VCaP (cell line): ENCODE measurements around the gene GABRB1.

Experiments used
- H3K27ac ChIP-seq: fragments of 450-650 bp; 2 replicates; pipeline ENCODE4 v1.5.1; 2017
- TF ChIP-seq, protein P1 (sequence below): fragments of 450-650 bp; conservative IDR thresholded peaks from 2 replicates; pipeline ENCODE4 v1.5.1; 2017; ENCODE audit warnings: mild to moderate bottlenecking, moderate library complexity

GABRB1 gene

DNA sequence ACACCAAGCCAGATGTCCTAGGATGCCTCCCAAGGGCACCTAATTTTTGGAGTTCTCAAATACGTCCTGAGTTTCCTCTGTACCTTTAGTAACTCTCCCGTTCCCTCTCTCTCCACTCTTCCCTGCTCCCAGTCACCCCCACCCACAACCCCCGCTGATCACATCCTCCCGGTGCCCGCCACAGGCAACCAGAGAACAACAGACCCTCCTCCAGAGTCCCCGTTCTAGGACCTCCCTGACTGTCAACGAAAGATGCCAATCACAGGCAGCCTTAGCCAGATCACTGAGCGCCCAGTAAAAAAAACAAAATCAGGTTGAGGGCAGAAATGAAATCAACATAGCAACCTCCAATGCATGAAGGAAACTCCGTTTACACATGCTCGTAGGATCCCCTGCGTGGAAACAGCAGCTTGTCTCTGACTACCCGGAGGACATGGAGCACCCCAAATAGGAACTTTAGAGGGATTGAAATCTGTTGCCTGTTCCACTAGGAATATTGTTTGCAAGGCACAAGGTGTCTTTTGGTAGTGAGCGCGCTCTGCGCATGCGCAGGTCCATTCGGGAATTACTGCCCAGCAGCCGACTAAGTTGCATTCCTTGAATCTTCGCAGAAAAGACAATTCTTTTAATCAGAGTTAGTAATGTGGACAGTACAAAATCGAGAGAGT is at the start of gene GABRB1:
Gene GABRB1, plus strand, starts transcription at position 557 of the 668 bp plus-strand sequence.
- H3K27ac ChIP-seq: no peak within 1 kb of the TSS
- TF ChIP-seq, protein P1, sequence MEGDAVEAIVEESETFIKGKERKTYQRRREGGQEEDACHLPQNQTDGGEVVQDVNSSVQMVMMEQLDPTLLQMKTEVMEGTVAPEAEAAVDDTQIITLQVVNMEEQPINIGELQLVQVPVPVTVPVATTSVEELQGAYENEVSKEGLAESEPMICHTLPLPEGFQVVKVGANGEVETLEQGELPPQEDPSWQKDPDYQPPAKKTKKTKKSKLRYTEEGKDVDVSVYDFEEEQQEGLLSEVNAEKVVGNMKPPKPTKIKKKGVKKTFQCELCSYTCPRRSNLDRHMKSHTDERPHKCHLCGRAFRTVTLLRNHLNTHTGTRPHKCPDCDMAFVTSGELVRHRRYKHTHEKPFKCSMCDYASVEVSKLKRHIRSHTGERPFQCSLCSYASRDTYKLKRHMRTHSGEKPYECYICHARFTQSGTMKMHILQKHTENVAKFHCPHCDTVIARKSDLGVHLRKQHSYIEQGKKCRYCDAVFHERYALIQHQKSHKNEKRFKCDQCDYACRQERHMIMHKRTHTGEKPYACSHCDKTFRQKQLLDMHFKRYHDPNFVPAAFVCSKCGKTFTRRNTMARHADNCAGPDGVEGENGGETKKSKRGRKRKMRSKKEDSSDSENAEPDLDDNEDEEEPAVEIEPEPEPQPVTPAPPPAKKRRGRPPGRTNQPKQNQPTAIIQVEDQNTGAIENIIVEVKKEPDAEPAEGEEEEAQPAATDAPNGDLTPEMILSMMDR: no peak

DNA sequence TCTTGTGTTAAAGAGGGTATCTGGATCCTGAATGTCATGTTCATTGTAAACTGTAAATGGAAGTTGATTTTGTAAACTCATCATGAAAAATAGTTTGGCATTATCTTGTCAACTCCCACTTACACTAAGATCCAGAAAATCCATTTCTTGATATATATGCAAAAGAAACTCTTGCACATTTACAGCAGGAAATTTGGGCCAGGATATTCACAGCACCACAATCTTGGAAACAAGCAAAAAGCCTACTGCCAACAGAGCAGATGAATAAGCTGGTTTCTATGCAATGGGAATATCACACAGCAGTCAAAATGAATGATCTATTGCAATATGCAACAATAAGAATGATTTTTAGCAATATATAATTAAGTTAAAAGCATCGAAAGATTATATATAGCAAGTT is 46.6 kb upstream of the GABRB1 start:
- no peak overlapping the region for H3K27ac ChIP-seq
- TF ChIP-seq, protein P1: no peak

DNA sequence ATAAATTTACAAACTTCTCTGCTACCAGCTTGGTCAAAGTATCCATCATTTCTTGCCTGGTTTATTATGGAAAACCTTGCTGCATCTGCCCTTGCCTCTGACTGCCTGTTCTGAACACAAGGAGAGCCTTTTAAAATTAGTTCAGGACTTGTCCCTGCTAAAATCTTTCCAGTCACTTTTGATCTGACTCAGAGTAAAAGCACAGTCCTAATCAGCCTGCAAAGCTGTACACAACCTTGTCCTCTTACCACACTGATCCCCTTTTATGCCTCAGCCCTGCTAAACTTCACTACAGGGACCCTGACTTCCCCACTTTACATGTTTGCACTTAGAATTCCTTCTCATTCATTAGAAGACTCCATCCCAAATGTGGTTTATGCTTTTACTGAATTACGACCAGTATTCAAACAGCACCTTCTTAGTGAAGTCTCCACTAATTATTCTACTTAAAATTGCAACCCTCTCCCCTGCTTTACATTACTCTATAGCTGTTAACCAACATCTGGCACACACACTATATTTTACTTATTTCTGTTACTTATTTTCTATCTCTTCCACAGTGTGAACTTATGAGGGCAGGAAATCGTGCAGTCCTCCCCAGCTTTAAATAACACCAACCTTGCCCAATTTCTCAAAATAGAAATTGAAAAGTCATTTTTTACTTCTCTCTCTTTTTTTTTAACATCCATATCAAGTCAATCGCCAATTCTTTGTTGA is 44.3 kb upstream of the GABRB1 start:
- TF ChIP-seq, protein P1: no peak

DNA sequence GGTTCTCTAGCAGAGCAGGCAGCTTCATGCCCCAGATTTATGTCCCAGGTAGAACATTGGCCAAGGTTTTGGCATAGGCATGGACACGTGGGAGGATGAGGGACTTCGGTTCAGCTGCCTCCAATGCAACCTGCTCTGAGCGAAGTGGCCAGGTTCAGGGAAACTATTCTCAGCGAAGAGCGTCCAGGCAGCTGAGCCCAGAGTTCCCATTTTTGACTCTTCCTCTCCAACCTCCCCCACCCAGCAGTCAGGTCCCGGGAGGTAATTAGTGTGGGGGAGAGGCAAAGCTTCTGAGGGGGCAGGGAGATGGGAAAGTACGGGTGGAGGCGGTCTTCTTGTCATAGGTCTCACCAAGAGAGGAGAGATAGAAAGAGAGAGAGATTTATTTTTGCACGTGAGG is 39.0 kb upstream of the GABRB1 start:
- TF ChIP-seq, protein P1: no peak
- H3K27ac ChIP-seq: no peak overlapping the region

More for the DNA sequence above, 44.3 kb upstream of the GABRB1 start:
- no peak overlapping the region for H3K27ac ChIP-seq

DNA sequence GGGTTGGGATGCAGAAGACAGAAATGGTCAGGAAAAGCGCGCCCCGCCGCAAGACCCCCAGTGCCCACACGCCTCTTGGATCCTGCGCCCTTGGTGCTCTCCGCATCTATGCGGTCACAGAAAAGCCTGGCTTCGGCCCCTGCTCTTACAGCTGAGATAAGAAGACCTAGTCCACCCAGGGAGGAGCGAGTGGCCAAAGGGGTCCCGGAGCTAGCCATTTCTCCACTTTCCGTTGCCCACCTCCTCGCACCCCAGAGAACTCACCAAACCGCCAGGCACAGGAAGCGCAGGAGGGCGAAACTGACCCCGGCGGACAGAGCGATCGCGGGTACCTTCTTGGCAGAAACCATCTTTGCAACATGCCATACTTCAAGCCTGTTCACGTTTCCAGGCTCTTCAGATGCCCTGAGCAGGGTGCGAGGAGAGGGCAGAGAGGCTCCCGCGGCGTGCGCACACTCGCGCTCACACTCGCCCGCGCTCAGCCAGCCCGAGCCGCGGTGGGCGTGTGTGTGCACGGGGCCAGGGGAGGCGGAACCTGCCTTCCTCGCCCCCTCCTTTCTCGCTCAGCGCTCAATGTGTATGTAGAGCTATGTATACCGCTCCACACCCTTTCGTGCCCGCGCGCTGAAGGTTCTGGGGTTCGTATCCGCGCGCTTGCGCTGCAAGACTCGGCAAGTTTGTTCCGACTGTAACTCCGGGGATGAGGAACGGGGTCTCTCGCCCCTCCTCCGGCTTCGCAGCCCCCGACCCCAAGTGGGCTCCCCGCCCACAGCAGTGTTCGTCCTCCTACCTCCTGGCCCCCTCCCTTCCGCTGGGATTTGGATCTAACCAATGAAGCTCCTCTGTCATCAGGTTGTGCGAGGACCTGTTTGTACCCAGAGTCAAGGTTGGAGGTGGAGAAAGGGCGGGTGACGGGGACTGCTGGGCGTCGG is 38.0 kb upstream of the GABRB1 start, which contains the start of gene GABRA4:
Gene GABRA4, minus strand, starts transcription at position 507 of the 932 bp plus-strand sequence. Its CDS starts 157 bp downstream, at position 350.
- H3K27ac ChIP-seq: no peak within 1 kb of the TSS
- TF ChIP-seq, protein P1: no peak

DNA sequence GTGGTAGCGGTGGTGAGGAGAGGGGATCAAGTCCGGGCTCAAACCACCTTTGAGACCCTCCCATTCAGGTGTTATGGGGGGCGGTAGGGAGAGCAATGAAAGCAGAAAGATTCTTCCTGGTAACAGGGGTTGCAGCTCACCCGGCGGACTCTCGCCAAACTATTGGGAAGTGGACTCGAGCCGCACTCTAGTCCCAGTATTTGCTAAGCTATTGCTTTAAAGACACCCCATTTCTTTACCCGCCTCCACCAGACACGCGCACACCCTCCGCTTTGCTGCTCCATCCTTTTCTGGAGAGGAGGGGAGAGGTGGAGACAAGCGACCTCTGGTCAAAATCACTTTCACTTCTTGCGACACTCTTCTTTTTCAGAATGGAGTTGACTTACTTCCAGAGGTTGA is 37.4 kb upstream of the GABRB1 start:
- TF ChIP-seq, protein P1: no peak
- H3K27ac ChIP-seq: no peak overlapping the region

DNA sequence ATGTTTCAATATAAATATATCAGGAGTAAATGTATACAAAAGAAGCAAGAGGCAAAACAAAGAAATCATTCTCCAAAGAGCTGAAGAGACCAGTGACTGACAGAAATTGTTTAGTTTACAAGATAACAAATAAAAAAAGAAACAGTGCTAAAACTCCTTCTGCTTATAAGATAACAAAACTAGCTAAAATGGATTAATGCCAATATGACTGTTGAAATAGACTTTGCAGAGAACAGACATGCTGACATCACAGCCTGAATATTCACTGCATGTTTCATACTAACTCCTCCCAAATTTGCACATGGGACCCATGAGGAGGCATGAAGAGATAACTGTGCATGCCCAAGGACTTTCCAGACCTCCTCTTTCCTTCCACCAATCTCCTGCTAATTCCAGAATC is 31.8 kb upstream of the GABRB1 start:
- TF ChIP-seq, protein P1: no peak
- no peak overlapping the region for H3K27ac ChIP-seq
